Occipital lobe (tissue), 2 donors: Measurements from ENCODE around the gene RNF150. TPM values are rescaled to one million over a fixed set of nuclear protein-coding genes. Genes with fewer than 3 reads are reported as not detected.
"Not testable (repeated sequence)": the region's sequence is repeated elsewhere in the genome, so short reads cannot be mapped to it uniquely, and the experiment has no call there.

ENCODE experiments used
- DNase-seq: peaks from one replicate; lab custom pipeline; 2025; lab: John Stamatoyannopoulos, UW
- total RNA-seq: library from RNA; depleted of rRNA; stranded (reverse); fragments of >200 nt; gene quantifications from one replicate; pipeline ENCODE4 v1.2.3, GENCODE V29; 2014

Gene RNF150
- total RNA-seq, result 34.5 TPM

DNA sequence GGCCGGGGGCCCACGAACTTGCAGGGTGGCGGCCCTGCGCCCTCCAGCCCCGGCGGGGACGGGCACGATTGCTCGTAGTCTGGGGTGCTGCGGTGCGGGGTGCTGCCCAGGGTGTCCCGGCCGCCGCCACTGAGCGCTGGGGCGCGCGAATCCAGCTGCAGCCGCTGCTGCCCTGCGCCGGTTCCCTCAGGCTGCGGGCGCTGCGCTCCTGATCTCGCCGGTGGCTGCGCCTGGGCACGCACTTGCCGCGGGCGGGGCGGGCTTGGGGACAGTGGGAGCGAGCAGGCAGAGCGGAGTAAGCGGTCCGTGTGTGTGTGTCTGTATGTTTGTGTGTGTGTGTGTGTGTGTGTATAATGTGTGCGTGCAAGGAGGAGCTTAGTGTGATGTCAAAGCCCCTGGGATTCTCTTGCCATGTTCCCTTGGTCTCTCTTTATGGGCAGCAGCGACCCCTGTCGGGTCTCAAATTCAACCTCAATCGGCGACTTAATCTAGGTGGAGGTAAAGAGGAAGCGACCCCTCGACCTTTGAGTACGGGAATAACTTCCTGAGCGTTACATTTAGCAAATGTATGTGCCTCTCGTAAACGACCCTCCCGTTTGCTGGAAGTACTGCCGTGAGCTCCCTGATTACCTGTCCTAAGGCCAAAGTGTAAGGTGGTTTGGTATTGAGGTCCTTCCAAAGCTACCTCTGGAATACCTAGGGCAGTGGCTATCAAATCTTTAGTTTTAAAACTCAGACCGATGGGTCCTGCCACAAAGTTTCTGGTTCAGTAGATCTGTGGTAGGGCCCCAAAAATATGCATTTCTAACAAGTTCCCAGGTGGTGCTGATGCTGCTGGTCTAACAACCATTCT lies at the start of gene RNF150:
Gene RNF150, minus strand, starts transcription at position 324 of the 853 bp plus-strand sequence.
- DNase-seq, result peak; percentile 71

DNA sequence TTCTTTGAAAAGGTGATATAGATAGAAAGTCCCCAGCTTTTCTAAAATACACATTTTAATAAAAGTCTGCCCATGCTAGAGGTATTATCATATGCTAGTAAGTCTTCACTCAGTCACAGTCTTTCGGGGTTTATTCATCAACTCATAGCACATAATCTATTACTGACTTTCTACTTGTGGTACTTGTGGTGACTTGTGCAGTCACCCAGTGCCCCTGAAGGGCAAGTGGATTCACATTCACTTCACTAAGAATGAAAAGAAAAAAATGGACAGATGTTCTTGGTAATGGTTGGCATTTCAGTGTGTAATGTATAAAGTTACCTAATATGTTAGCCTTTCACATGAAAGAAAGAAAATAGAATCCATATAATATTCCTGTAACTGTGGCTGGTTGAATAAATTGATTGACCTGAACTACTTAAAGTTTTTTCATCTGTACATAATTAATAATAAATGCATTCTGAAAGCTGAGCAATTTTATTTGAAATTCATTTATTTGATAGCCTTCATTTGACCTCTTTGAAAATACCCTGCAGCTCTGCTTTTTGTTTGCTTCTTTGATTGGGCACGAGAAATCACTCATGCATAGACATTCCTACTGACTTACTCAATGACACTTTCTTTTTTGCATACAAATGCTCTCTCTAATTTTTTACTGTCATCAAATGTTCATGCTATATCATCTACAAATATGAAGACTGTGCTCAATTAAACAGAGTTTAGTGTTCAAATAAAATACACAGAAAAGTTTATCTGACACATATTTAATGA lies 47.9 kb upstream of the RNF150 start:
- no peak for DNase-seq

DNA sequence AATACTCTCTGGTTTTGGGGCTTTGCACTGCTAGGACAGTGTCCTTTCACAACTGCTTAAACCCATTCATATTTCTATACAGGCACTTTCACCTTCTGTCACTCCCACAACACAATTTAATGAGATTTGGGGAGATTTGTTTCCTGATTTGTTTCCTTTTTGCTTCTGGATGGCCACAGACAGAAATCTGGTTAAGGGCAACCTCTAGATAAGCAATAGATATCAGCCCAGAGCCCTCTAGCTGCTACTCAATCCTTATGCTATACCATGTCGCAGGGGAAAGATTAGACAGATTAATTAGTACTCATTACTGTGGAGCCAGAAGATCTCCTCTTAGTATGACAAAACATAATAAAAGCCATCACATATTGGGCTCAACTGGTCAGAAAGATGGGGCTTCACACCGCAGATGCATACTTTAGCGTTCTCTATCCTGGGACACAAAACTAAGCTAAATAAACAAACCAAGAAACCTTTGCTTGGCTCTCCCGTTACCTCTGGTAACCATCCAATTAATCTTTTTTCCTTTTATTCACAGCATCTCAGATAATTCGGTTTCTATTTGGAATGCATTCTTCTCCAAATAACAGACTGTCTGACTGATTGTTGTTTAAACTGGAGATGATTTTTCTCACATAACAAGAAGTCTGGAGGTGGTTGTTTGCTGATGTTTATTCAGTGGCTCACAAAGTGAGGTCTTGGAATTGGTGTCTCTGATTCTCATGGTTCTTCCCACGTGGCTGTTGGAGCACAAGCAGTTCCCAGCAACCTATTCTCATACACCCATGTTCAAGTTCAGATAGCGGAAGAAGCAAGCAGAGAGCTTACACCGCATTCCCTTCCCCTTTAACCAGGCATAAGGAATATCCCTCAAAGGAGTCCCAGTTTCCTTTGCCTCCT lies 46.5 kb upstream of the RNF150 start:
- DNase-seq, result no peak

DNA sequence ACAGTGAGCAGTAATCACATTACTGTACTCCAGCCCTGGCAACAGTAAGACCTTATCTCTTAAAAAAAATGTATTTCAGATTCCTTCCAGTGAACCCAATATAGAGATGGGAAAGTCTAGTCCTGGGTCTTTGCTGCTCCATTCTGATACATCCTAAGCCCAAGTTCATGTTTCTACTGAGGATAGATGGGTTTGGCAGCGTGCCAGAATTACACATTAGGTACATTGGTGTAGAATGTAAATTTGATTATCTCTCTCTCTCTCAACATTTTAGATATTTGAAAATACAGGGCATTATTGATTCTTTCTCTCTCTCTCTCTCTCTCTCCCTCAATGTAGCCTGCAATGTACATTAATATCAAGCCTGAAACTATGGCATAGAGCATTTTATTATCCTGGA lies 43.9 kb upstream of the RNF150 start:
- no peak for DNase-seq

DNA sequence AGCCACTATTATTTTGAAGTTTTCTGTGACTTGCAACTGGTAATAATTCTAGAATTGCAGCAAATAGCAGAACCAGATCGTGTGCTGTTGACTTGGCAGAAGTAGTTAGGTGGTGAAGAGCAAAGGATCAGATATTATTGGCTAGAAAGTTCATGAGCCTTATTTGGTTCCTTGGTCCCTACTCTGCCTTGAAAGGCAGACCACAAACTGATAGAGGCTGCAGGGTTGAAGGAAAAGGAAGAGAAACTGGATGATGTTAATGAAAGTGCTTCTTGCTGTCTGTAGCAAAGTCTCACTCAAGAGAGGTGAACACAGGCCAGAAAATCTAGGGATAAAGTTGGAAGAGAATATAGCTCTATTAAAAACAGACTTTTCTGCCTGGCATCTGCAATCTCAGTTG lies 41.2 kb upstream of the RNF150 start:
- no peak for DNase-seq

DNA sequence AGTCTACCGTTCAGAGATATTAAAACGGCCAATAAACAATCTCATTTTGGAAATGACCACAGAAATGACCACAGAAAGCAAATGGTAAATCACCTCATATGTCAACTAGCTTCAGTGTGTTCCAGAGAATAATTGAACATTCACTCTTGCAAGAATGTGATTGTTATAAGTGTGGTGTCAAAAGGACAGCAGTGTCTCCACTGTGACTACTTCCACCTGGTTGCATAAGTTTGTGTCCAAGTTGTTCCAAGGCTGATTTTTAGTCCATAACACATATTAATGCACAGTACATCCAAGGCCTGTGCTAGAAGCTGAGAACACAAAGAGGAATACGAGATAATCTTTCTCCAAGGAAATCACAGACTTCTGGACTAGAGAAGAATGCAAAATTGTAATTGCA lies 37.4 kb upstream of the RNF150 start:
- no peak for DNase-seq

DNA sequence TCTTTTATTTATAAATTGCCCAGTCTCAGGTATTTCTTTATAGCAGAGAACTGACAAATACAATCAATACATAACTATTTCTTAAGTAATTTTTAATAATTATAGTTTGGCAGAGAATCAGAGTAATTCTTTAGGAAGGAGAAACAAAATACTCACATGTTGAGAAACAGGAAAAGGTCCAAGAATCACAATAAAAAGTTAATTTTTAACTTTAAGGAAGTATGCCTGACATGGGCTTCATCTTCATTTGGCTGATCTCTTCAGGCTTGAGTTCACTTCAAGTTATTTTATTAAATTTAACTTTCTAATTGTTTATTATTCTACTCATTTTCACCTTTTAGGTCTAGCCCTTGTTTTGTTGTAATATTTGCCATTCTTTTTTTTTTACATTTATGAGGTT lies 36.1 kb upstream of the RNF150 start:
- DNase-seq, result no peak

DNA sequence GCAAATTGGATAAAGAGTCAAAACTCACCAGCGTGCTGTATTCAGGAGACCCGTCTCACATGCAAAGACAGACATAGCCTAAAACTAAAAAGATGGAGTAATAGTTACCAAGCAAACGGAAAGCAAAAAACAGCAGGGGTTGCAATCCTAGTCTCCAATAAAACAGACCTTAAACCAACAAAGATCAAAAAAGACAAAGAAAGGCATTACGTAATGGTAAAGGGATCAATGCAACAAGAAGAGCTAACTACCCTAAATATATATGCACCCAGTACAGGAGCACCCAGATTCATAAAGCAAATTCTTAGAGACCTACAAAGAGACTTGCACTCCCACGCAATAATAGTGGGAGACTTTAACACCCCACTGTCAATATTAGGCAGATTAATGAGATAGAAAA lies 31.7 kb upstream of the RNF150 start:
- DNase-seq, result not testable (repeated sequence)

DNA sequence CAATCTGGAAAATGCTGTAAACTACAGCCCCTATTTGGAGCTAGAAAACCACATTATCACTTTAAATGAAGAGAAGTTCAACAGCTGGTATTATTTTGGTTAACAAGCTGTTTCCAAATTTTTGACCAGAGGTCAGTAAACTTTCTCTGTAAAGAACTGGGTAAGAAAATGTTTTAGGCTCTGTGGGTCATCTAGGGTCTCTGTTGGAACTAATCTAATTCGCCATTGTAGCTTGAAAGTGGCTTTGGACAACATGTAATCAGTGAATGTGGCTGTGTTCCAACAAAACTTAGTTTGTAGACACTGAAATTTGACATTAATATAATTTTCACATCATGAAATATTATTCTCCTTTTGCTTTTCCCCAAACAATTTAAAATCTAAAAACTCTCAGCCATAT lies 25.8 kb upstream of the RNF150 start:
- DNase-seq, result no peak

DNA sequence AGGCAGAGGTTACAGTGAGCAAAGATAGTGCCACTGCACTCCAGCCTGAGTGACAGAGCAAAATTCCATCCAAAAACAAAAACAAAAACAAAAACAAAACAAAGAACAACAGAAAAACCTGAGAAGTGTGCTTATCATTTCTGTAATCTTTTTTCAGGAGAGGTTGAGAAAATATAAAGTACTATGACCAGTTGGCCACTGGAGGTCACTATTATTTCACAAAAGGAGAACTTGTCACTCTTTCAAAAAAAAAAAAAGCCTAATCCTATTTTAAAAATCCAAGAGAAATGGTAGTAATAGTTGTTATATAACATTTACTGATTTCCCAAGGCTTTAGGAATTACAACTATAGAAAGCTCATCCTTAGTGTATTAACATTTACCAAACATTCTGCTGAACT lies 24.9 kb upstream of the RNF150 start:
- no peak for DNase-seq

DNA sequence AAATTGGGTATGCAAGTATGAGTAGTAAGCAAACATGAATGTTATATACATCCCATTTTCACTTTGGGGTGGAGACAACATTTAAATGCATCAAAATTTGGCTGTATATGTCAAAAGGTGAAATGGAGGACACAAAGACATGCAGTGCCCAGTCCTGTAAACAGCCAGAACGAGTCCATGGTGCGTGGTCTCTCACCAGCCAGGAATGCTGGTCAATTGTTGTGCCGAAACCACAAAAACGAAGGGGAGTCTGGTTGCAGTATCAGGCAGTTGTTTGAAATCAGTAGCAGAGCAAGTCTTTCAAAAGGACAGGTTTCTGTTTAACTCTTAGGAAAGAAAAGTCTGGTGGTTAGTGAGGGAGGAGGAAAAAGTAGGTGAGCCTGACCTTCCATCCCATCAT lies 22.3 kb upstream of the RNF150 start:
- DNase-seq, result no peak

DNA sequence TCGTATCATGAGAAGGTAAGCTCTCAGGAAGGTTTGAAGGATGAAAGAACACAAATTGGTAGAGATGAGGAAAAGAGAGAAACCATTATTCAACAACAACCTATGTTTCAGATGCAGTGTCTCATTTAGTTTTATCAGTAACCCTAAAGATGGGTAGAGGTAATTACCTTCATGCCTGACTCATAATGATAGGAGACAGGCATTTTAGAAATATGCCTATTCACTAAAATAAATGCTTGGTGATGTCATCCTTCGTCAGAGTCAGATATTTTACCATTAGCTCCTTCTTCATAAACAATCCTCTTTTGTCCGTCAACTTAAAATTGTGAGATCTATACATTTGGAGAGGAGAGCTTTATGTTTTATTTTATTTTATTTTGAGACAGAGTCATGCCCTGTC lies 21.5 kb upstream of the RNF150 start:
- DNase-seq, result no peak

DNA sequence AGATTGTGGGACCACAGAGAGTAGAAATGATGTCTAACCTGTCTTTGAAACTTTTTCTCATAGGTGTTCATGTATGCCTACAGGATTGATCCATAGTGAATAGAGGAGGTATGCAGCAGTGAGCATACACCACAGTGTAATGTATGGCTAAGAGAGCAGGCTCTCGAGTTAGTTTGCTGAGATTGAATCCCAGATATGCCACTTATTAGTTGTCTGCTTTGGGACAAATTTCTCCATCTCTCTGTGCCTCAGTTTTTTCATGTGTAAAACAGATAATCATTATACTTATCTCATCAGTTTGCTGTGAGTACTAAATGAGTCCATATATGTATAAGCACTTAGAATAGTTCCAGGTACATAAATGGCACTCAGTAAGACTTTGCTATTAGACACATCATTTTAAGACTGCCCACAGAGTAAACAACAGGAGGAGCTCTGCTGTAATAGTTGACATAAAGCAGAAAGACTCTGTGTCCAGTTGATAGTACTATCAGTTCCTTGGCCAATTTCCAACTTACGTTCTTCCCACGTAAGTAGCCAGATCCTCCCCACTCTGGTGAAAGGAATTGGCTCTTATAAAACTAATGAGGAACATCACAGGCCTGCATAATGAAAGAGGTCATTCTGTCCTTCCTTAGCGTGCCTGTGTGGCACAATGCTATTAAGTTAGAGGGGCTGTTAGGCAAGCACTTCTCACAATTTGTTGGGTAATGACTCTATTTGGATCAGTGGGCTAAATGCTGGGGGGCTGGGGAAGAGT lies 20.7 kb upstream of the RNF150 start:
- DNase-seq, result no peak

DNA sequence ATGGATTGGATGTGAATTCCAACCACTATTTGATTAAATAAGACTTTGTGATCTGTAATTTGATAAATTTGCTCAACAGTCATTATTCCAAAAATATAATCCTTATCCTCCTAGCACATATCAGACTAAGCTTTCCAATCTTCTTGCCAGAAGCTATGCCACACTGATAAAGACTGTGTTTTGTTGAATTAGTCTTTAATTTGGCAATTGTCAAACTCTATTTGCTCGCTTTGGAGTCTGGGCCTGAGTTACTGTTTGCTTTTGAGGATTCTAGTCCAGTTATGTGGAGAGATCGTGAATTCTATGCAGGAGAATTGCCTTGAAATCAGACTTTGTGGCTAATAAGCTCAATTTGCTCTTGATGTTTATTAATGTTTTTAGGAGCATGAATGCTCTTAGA lies 10.9 kb upstream of the RNF150 start:
- DNase-seq, result no peak

DNA sequence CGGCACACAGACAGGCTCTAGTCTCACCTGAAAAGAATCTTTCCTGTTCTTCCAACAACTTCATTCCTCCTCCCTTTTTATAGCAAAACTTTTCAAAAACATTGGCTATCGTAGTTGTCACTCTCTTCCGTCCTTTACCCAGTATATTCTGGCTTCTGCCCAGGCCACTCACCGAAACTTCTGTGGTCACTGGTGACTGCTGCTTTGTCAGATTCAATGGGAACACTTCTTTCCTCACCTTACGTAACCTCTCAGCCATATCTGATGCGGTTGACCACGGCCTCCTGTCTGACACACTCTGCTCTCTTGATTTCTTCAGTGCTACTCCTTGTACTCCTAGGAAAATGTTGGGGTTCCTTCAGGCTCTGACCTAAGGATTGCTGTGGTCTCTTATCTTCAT lies 9.2 kb upstream of the RNF150 start:
- DNase-seq, result no peak

DNA sequence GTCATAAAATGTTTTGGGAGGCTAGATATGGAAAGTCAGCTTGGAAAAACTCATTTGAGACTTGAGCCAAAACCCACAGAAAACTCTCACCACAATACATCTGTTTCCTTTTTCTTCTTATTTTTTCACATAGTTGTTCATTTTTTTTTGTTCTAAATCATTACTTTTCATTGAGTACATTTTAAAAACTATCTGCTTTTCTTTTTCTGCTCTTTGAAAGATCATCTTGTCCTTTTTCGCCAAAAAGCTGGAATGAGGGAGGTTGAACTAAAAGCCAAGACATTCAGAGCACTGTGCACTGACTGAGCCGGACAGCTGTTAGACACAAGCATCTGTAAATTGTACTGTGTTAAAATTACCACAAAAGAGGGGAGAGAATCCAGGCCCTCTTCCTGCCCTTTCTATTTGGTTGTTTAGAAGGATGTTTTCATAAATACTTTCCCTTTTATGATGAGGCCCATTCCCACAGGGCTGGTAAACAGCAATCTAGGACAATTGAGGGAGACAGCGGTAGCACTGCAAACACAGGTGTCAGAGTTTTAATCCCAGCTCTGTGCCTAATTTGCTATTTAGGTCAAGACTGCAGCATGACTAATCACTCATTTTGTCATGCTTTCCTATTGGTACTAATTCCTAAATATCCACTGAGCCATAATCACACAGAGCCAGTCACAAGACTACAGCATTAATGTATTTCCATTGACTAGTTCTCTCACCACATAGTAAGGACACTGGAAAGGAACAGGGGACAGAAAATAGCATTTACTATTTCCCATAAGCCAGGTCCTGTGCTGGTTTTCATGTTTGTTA lies 7.3 kb upstream of the RNF150 start:
- DNase-seq, result no peak

DNA sequence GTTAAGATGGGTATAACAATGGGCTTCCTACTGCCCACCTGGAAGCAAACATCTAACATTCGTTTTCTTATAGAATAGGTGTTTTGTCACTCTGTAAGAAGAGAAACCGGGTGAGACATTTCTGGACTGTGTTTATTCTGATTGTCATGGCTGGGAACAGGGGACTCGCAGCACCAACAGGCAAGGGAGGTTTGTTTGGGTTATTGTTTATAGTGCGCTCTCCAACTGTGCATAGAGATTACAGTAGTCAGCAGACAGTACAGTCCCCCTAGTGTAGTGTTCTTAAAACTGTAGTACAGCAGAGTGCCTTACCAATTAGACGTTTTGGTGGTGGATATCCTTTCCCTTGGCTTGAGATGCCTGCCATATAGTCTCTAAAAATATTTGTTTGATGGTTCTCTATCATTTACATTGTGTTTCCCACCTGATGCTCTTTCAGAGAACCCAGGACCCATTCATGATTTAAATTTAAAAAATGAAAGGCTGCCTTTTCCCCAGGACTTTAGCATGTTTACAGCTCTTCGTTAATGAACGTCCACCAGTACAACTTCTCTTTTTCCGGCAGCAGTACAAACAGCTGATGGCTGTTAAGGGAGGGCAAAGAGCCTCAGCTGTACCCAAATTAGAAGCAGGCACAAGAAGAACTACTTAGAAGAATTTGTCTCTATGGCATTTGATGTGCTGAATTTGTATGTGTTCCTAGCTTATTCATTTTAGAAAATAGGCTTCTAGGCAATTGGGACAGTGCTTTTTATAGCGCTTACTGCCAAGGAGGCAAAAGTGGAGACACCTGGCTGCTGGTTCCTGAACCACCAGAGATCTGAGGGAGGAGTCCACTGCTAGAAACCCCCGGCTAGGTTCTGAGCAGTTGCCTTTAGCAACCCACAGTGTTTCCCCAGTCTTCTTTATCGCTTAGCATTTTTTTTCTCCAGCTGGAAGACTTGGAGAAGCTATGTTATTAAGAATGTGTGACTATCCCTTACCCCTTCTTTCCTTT lies 1.0 kb upstream of the RNF150 start:
- DNase-seq, result no peak

DNA sequence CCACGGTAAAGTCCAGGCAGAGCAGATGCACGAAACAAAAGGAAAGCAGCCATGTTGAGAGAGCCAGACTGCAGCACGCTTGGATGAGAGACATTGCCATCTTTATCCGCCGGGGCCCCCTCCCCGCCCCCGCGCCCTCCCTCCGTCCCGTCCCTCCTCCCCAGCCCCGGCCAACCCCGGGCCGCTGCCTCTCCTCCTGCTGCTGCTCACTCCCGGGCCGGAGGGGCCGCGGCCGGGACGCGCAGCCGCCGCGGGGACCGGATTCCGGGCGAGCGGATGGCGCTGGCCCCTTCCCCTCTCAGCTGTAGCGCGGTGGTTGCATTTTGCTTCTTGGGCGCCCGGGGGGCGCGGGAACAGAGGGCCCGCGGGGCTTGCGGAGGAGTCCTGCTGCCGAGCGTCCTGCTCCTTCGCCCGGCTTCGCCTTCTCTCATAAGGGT lies 542 bp downstream of the RNF150 start:
- no peak for DNase-seq
